Measurements from ENCODE around the gene DTNBP1. TPM values are rescaled to one million over a fixed set of nuclear protein-coding genes. Genes with fewer than 3 reads are reported as not detected.

Gene DTNBP1
- polyA plus RNA-seq, 2 of the 4 experiments (the other 2 are of a cell fraction): 8.4 to 8.7 TPM

- POLR2A ChIA-PET: no interaction called here
- DNase-seq (ENCODE audit: low read depth in 1 of 2, low spot score in 1 of 2) (no peak), ATAC-seq (no peak), FAIRE-seq (no peak)
- H3K9me3 ChIP-seq: no peaks in the 10 kb centered on the region
- H3K4me1 ChIP-seq: peaks cover 10% of the 10 kb centered on the region
- CTCF ChIA-PET: no interaction called here
- WGBS (ENCODE audit: missing lambda C conversion rate): 91% methylated on average over 5 of the region's 5 CpGs
- no peak overlapping the region for H3K27ac ChIP-seq
- no peak overlapping the region for H3K4me3 ChIP-seq
- TF ChIP-seq RNF2 (IDR thresholded peaks at IDR 0.05; ENCODE audit: borderline replicate concordance, low read depth) (no peak), CHD2 (IDR thresholded peaks at IDR 0.05; ENCODE audit: low read length, partially characterized antibody) (no peak), KDM1A (IDR thresholded peaks at IDR 0.05; ENCODE audit: low read depth) (no peak), SMC3 (IDR thresholded peaks at IDR 0.05) (no peak), JUN (IDR thresholded peaks at IDR 0.05) (no peak), MYC (IDR thresholded peaks at IDR 0.05; ENCODE audit: borderline replicate concordance, low read length) (no peak), SREBF2 (IDR thresholded peaks at IDR 0.05) (no peak), TP53 (CRISPR knock-in tag; IDR thresholded peaks at IDR 0.05) (no peak), ZNF302 (CRISPR knock-in tag; IDR thresholded peaks at IDR 0.05) (no peak), TFCP2L1 (CRISPR knock-in tag; IDR thresholded peaks at IDR 0.05) (no peak), ZC3H11A (IDR thresholded peaks at IDR 0.05) (no peak), PBX3 (IDR thresholded peaks at IDR 0.05) (no peak), CHD4 (IDR thresholded peaks at IDR 0.05; ENCODE audit: borderline replicate concordance) (no peak), NPAS2 (CRISPR knock-in tag; IDR thresholded peaks at IDR 0.05; ENCODE audit: borderline replicate concordance) (no peak), CTCF (IDR thresholded peaks at IDR 0.05) (no peak)
- TF ChIP-seq, protein P1, sequence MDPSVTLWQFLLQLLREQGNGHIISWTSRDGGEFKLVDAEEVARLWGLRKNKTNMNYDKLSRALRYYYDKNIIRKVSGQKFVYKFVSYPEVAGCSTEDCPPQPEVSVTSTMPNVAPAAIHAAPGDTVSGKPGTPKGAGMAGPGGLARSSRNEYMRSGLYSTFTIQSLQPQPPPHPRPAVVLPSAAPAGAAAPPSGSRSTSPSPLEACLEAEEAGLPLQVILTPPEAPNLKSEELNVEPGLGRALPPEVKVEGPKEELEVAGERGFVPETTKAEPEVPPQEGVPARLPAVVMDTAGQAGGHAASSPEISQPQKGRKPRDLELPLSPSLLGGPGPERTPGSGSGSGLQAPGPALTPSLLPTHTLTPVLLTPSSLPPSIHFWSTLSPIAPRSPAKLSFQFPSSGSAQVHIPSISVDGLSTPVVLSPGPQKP (IDR thresholded peaks at IDR 0.05; ENCODE audit: low read depth, low read length): no peak
- TF ChIP-seq, protein P2, sequence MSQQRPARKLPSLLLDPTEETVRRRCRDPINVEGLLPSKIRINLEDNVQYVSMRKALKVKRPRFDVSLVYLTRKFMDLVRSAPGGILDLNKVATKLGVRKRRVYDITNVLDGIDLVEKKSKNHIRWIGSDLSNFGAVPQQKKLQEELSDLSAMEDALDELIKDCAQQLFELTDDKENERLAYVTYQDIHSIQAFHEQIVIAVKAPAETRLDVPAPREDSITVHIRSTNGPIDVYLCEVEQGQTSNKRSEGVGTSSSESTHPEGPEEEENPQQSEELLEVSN (IDR thresholded peaks at IDR 0.05; ENCODE audit: borderline replicate concordance, low read depth): no peak
- no peak overlapping the region for H3K4me2 ChIP-seq
These were observed 87.3 kb downstream of the DTNBP1 start for GRCh38 chr6:15575357-15576033.

- no peaks in the 10 kb centered on the region for H3K9me3 ChIP-seq
- H3K4me1 ChIP-seq: peaks cover 10% of the 10 kb centered on the region
- POLR2A ChIA-PET: no interaction called here
- DNase-seq (ENCODE audit: low read depth in 1 of 2, low spot score in 1 of 2): no peak
- no peak overlapping the region for H3K4me3 ChIP-seq
- no peak overlapping the region for H3K27ac ChIP-seq
- CTCF ChIA-PET: no interaction called here
- TF ChIP-seq, protein P2 (IDR thresholded peaks at IDR 0.05; ENCODE audit: borderline replicate concordance, low read depth): no peak
- TF ChIP-seq FOSB (CRISPR knock-in tag; IDR thresholded peaks at IDR 0.05) (no peak), GATA3 (IDR thresholded peaks at IDR 0.05; ENCODE audit: borderline replicate concordance) (no peak), HOXA7 (CRISPR knock-in tag; IDR thresholded peaks at IDR 0.05) (no peak), MAZ (IDR thresholded peaks at IDR 0.05; ENCODE audit: borderline replicate concordance, low read depth, low read length) (no peak)
- FAIRE-seq: no peak
- no peak for ATAC-seq
- H3K4me2 ChIP-seq: no peak overlapping the region
- WGBS (ENCODE audit: missing lambda C conversion rate): 82% methylated on average over 3 of the region's 3 CpGs
These were observed 88.3 kb downstream of the DTNBP1 start for GRCh38 chr6:15574486-15574885.
